ENCODE results near the gene ZGPAT. TPM values are rescaled to one million over a fixed set of nuclear protein-coding genes. Genes with fewer than 3 reads are reported as not detected.

The ZGPAT gene
- total and polyA plus RNA-seq, 2 of the 13 experiments (the other 11 are each of a cell fraction or from before 2014, with no cell fraction given) = 23.0 to 41.9 TPM

DNA sequence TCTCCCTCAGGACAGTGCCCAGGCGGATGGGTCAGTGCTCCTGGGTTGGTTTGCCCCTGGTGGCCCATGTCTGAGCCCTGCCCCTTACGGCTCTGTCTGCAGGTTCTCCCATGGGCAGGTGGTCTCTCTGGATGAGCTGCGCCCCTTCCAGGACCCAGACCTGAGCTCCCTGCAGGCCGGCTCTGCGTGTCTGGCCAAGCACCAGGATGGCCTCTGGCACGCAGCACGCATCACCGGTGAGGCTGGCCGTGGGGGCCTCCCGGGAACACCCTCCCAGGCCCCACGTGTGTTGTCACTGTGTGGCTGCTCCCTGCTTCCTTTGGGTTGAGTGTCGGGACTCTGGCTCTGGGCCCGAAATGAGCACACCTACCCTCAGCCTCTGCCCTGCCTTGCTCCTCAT is 25.3 kb downstream of the ZGPAT start (continued):
- TF ChIP-seq, protein P1, sequence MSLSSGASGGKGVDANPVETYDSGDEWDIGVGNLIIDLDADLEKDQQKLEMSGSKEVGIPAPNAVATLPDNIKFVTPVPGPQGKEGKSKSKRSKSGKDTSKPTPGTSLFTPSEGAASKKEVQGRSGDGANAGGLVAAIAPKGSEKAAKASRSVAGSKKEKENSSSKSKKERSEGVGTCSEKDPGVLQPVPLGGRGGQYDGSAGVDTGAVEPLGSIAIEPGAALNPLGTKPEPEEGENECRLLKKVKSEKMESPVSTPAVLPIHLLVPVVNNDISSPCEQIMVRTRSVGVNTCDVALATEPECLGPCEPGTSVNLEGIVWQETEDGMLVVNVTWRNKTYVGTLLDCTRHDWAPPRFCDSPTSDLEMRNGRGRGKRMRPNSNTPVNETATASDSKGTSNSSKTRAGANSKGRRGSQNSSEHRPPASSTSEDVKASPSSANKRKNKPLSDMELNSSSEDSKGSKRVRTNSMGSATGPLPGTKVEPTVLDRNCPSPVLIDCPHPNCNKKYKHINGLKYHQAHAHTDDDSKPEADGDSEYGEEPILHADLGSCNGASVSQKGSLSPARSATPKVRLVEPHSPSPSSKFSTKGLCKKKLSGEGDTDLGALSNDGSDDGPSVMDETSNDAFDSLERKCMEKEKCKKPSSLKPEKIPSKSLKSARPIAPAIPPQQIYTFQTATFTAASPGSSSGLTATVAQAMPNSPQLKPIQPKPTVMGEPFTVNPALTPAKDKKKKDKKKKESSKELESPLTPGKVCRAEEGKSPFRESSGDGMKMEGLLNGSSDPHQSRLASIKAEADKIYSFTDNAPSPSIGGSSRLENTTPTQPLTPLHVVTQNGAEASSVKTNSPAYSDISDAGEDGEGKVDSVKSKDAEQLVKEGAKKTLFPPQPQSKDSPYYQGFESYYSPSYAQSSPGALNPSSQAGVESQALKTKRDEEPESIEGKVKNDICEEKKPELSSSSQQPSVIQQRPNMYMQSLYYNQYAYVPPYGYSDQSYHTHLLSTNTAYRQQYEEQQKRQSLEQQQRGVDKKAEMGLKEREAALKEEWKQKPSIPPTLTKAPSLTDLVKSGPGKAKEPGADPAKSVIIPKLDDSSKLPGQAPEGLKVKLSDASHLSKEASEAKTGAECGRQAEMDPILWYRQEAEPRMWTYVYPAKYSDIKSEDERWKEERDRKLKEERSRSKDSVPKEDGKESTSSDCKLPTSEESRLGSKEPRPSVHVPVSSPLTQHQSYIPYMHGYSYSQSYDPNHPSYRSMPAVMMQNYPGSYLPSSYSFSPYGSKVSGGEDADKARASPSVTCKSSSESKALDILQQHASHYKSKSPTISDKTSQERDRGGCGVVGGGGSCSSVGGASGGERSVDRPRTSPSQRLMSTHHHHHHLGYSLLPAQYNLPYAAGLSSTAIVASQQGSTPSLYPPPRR (CRISPR knock-in tag; IDR thresholded peaks at IDR 0.05; ENCODE audit: borderline replicate concordance) = no peak
- TF ChIP-seq TAF1 (CRISPR knock-in tag; IDR thresholded peaks at IDR 0.05) (0 out of 2 replicates have a peak, but pooled peaks have one; percentile 0), AGO1 (IDR thresholded peaks at IDR 0.05; ENCODE audit: low read depth, low read length, poor library complexity, severe bottlenecking) (peak; percentile 95), ZNF839 (CRISPR knock-in tag; IDR thresholded peaks at IDR 0.05; ENCODE audit: borderline replicate concordance) (0 out of 2 replicates have a peak, but pooled peaks have one; percentile 27), HNRNPLL (IDR thresholded peaks at IDR 0.05; ENCODE audit: low read depth, low read length, poor library complexity, severe bottlenecking) (peak; percentile 9), ZNF343 (CRISPR knock-in tag; IDR thresholded peaks at IDR 0.05) (no peak), PHF8 (CRISPR knock-in tag; IDR thresholded peaks at IDR 0.05) (no peak), ZNF431 (CRISPR knock-in tag; IDR thresholded peaks at IDR 0.05; ENCODE audit: borderline replicate concordance, low read depth) (0 out of 2 replicates have a peak, but pooled peaks have one; percentile 17)
- TF ChIP-seq, protein P2, sequence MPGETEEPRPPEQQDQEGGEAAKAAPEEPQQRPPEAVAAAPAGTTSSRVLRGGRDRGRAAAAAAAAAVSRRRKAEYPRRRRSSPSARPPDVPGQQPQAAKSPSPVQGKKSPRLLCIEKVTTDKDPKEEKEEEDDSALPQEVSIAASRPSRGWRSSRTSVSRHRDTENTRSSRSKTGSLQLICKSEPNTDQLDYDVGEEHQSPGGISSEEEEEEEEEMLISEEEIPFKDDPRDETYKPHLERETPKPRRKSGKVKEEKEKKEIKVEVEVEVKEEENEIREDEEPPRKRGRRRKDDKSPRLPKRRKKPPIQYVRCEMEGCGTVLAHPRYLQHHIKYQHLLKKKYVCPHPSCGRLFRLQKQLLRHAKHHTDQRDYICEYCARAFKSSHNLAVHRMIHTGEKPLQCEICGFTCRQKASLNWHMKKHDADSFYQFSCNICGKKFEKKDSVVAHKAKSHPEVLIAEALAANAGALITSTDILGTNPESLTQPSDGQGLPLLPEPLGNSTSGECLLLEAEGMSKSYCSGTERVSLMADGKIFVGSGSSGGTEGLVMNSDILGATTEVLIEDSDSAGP (CRISPR knock-in tag; IDR thresholded peaks at IDR 0.05; ENCODE audit: borderline replicate concordance) = peak; percentile 55; the same call in 1 of the 2 replicates
- TF ChIP-seq, protein P3, sequence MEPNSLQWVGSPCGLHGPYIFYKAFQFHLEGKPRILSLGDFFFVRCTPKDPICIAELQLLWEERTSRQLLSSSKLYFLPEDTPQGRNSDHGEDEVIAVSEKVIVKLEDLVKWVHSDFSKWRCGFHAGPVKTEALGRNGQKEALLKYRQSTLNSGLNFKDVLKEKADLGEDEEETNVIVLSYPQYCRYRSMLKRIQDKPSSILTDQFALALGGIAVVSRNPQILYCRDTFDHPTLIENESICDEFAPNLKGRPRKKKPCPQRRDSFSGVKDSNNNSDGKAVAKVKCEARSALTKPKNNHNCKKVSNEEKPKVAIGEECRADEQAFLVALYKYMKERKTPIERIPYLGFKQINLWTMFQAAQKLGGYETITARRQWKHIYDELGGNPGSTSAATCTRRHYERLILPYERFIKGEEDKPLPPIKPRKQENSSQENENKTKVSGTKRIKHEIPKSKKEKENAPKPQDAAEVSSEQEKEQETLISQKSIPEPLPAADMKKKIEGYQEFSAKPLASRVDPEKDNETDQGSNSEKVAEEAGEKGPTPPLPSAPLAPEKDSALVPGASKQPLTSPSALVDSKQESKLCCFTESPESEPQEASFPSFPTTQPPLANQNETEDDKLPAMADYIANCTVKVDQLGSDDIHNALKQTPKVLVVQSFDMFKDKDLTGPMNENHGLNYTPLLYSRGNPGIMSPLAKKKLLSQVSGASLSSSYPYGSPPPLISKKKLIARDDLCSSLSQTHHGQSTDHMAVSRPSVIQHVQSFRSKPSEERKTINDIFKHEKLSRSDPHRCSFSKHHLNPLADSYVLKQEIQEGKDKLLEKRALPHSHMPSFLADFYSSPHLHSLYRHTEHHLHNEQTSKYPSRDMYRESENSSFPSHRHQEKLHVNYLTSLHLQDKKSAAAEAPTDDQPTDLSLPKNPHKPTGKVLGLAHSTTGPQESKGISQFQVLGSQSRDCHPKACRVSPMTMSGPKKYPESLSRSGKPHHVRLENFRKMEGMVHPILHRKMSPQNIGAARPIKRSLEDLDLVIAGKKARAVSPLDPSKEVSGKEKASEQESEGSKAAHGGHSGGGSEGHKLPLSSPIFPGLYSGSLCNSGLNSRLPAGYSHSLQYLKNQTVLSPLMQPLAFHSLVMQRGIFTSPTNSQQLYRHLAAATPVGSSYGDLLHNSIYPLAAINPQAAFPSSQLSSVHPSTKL (CRISPR knock-in tag; IDR thresholded peaks at IDR 0.05) = no peak
- TF ChIP-seq, protein P4, sequence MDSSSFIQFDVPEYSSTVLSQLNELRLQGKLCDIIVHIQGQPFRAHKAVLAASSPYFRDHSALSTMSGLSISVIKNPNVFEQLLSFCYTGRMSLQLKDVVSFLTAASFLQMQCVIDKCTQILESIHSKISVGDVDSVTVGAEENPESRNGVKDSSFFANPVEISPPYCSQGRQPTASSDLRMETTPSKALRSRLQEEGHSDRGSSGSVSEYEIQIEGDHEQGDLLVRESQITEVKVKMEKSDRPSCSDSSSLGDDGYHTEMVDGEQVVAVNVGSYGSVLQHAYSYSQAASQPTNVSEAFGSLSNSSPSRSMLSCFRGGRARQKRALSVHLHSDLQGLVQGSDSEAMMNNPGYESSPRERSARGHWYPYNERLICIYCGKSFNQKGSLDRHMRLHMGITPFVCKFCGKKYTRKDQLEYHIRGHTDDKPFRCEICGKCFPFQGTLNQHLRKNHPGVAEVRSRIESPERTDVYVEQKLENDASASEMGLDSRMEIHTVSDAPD (CRISPR knock-in tag; IDR thresholded peaks at IDR 0.05) = 0 out of 2 replicates have a peak, but pooled peaks have one; percentile 25
- TF ChIP-seq, protein P5, sequence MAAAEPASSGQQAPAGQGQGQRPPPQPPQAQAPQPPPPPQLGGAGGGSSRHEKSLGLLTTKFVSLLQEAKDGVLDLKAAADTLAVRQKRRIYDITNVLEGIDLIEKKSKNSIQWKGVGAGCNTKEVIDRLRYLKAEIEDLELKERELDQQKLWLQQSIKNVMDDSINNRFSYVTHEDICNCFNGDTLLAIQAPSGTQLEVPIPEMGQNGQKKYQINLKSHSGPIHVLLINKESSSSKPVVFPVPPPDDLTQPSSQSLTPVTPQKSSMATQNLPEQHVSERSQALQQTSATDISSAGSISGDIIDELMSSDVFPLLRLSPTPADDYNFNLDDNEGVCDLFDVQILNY (CRISPR knock-in tag; conservative IDR thresholded peaks at IDR 0.05) = no peak
- TF ChIP-seq, protein P6, sequence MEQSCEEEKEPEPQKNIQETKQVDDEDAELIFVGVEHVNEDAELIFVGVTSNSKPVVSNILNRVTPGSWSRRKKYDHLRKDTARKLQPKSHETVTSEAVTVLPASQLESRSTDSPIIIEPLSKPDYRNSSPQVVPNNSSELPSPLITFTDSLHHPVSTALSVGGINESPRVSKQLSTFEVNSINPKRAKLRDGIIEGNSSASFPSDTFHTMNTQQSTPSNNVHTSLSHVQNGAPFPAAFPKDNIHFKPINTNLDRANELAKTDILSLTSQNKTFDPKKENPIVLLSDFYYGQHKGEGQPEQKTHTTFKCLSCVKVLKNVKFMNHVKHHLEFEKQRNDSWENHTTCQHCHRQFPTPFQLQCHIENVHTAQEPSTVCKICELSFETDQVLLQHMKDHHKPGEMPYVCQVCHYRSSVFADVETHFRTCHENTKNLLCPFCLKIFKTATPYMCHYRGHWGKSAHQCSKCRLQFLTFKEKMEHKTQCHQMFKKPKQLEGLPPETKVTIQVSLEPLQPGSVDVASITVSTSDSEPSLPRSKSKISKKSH (CRISPR knock-in tag; IDR thresholded peaks at IDR 0.05; ENCODE audit: borderline replicate concordance) = peak; percentile 5; the same call in 1 of the 2 replicates
